HG02759 (cell line): ENCODE data around the gene LRRC72.

Experiments used
- ATAC-seq: cut with Tn5 transposase; IDR thresholded peaks from one replicate; pipeline ENCODE4 v1.9.1; 2021; ENCODE audit warnings: mild to moderate bottlenecking, moderate library complexity; ENCODE audit not compliant: unreplicated experiment

LRRC72 gene

DNA sequence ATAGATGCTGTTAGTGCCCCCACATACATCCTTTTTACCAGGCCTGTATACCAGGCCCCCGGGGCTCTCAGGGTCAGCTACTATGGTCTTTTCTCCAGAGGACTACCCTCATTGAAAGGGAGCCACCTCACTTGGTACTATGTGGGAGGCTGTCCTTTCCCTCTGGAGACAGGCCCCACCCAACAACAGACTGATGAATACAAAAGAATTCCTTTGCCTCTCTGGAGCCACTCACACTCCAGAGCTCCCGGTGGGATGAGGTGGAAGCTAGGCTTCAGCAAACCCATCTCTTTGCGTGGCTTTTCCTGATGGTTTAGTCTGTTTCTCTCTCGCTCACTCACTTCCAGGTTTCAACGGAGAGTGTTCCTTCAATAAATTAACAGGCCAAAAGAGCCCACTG, 88.6 kb downstream of the LRRC72 start:
- no peak for ATAC-seq

DNA sequence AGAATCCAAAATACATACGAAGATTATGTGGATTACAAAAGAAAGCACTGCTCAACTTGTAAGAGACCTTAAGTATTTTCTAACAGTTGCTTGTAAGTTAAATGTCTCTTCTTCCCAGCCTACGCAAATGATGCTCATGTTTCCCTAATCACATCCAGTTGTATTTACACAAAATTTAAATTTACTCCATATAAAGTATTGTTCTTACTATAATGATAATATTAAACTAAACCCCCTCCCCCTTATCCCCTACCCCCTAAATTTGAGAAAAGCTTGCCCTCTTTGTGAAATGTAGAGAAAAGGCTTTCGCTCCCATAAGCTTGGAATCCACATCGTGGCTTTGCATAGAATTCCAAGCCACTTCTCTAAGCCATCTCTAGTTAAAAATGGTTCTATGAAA, 89.5 kb downstream of the LRRC72 start:
- ATAC-seq: no peak

- no peak for ATAC-seq
These were observed 89.9 kb downstream of the LRRC72 start for GRCh38 chr7:16616542-16616941.

DNA sequence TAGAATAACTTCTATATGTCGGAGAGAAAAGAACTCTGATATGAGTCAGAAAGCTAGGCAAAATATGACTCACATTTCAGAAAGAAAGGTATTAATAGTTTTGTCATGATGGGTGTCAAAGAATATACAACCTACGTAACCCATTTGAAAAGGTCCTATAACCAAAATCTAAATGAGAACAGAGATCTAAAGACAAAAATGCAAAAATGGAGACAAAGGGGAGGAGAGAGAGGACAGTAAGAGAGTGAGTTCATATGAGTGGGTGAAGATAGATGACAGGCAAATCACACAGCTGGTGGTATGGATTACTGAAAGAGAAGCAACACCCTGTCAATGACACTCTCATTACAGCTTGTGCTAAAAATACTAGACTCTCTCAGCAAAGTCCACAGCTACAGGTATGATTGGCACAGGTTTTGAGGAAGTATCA, 93.4 kb downstream of the LRRC72 start:
- ATAC-seq: peak; percentile 89

DNA sequence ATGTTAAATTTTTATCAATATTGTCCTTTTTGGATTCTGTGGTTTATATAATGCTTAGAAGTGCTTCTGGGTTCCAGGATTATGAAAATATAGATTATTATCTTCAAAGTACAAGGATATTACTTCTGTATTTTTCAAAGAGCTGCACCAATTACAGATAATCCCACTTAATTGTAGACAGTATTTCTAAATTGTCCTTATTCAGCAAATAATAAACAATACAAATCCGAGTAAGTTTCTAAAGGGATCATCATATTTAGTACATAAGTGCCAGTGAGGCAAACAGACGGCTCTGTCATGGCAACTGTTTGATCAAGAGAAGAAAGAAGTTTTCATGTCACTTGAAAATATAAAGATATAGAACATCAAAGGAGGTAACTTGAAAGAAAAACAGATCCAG, 99.8 kb downstream of the LRRC72 start:
- no peak for ATAC-seq

GRCh38 chr7:16627236-16627635, 100.6 kb downstream of the LRRC72 start:
- no peak for ATAC-seq

GRCh38 chr7:16630654-16631053, 104.0 kb downstream of the LRRC72 start:
- no peak for ATAC-seq
